GM19240 (cell line): ENCODE results near the gene ELK1.
"Not testable (repeated sequence)": the region's sequence is repeated elsewhere in the genome, so short reads cannot be mapped to it uniquely, and the experiment has no call there.

Experiments
- DNase-seq: peaks from one replicate; pipeline ENCODE4 v3.0.0; 2011; ENCODE audit warnings: low spot score; ENCODE audit not compliant: insufficient read length

Gene ELK1

GRCh38 chrX:47611926-47612325 is 38.4 kb downstream of the ELK1 start:
- no peak for DNase-seq

- no peak for DNase-seq
Observed at GRCh38 chrX:47611489-47611888, 38.9 kb downstream of the ELK1 start.

GRCh38 chrX:47610511-47610910 is 39.9 kb downstream of the ELK1 start:
- DNase-seq, result no peak

GRCh38 chrX:47608130-47608810 is 42.1 kb downstream of the ELK1 start:
- DNase-seq, result no peak

GRCh38 chrX:47607091-47607490 is 43.3 kb downstream of the ELK1 start:
- DNase-seq, result no peak

GRCh38 chrX:47605024-47605423 is 45.3 kb downstream of the ELK1 start:
- DNase-seq, result no peak

- DNase-seq, result not testable (repeated sequence)
Observed at GRCh38 chrX:47603125-47603524, 47.2 kb downstream of the ELK1 start.

- DNase-seq, result no peak
Observed at GRCh38 chrX:47597222-47597621, 53.1 kb downstream of the ELK1 start.

GRCh38 chrX:47596256-47596655 is 54.1 kb downstream of the ELK1 start:
- DNase-seq, result no peak

GRCh38 chrX:47595716-47596251 is 54.6 kb downstream of the ELK1 start:
- DNase-seq, result no peak

GRCh38 chrX:47593522-47593921 is 56.8 kb downstream of the ELK1 start:
- DNase-seq, result no peak

GRCh38 chrX:47590984-47591383 is 59.4 kb downstream of the ELK1 start:
- DNase-seq, result no peak

GRCh38 chrX:47587906-47588735 is 62.2 kb downstream of the ELK1 start:
- no peak for DNase-seq

- DNase-seq, result no peak
Observed at GRCh38 chrX:47587091-47587891, 63.1 kb downstream of the ELK1 start.

GRCh38 chrX:47586043-47586787 is 64.1 kb downstream of the ELK1 start:
- no peak for DNase-seq
